CD4-positive, alpha-beta T cell (primary cell): ENCODE measurements around the gene ZNF438. TPM values are rescaled to one million over a fixed set of nuclear protein-coding genes. Genes with fewer than 3 reads are reported as not detected.

Source experiments
- ATAC-seq: fragments of 200-7000 bp; cut with Tn5 transposase; one replicate; pipeline ENCODE4 v1.10.0; 2022; ENCODE audit warnings: mild to moderate bottlenecking; ENCODE audit not compliant: poor library complexity
- CTCF ChIA-PET: fragments of 350-600 bp; sonication (Branson Sonifier 250); formaldehyde crosslinking; loops from one replicate; lab custom pipeline; 2021; ENCODE audit warnings: antibody characterized with exemption, inconsistent platforms; lab: Charles Lee
- POLR2A ChIA-PET: fragments of 350-600 bp; sonication (Branson Sonifier 250); formaldehyde crosslinking; loops from one replicate; lab custom pipeline; 2021; ENCODE audit warnings: antibody characterized with exemption, inconsistent platforms; lab: Charles Lee
- DNase-seq, 14 experiments: peaks; one replicate each; pipeline ENCODE4 v3.0.0-alpha.2; 2013 to 2020; ENCODE audit warnings: mixed read lengths in 2 of 14
- H3K27ac ChIP-seq, 2 donors: one replicate each; pipeline versions ENCODE4 v1.5.1 to v1.7.0; 2013; ENCODE audit warnings: low read length in 2 of 2, low read depth in 1 of 2, mild to moderate bottlenecking in 1 of 2
- H3K27me3 ChIP-seq, 2 experiments: 1 replicate in 1 of 2; 2 replicates in 1 of 2; pipeline versions ENCODE4 v1.6.1 to v1.7.0; 2013; ENCODE audit warnings: low read length in 2 of 2, control low read depth in 1 of 2, mild to moderate bottlenecking in 1 of 2, moderate library complexity in 1 of 2; ENCODE audit not compliant: insufficient read depth in 2 of 2, control insufficient read depth in 1 of 2
- H3K36me3 ChIP-seq: one replicate; pipeline ENCODE4 v1.6.1; 2013; ENCODE audit warnings: low read length, control low read depth; ENCODE audit not compliant: insufficient read depth
- H3K4me1 ChIP-seq: one replicate; pipeline ENCODE4 v1.6.1; 2013; ENCODE audit warnings: low read length, control low read depth; ENCODE audit not compliant: insufficient read depth
- H3K4me3 ChIP-seq: one replicate; pipeline ENCODE4 v1.5.1; 2013; ENCODE audit warnings: mild to moderate bottlenecking, low read length, moderate library complexity
- H3K9me3 ChIP-seq, 2 experiments: 1 replicate in 1 of 2; 2 replicates in 1 of 2; pipeline versions ENCODE4 v1.6.1 to v1.7.0; 2013; ENCODE audit warnings: low read length in 2 of 2, mild to moderate bottlenecking in 2 of 2, control low read depth in 1 of 2, moderate library complexity in 1 of 2; ENCODE audit not compliant: control insufficient read depth in 1 of 2, insufficient read depth in 1 of 2
- H3K27ac Mint-ChIP-seq: one replicate; pipeline ENCODE4 v1.8.0; 2020; ENCODE audit warnings: mixed read lengths
- H3K27me3 Mint-ChIP-seq: one replicate; pipeline ENCODE4 v1.8.0; 2021; ENCODE audit warnings: mixed read lengths
- H3K36me3 Mint-ChIP-seq: one replicate; pipeline ENCODE4 v1.8.0; 2021; ENCODE audit warnings: low read depth, mixed read lengths
- H3K4me1 Mint-ChIP-seq: one replicate; pipeline ENCODE4 v1.8.0; 2021; ENCODE audit warnings: low read depth, mixed read lengths
- H3K4me3 Mint-ChIP-seq: one replicate; pipeline ENCODE4 v1.8.0; 2020; ENCODE audit warnings: mild to moderate bottlenecking, mixed read lengths
- H3K9me3 Mint-ChIP-seq: one replicate; pipeline ENCODE4 v1.8.0; 2020; ENCODE audit warnings: mixed read lengths
- intact Hi-C, 2 experiments: fragments of 100-400 bp; cut with DNase I in 1 of 2; cut with micrococcal nuclease in 1 of 2; formaldehyde crosslinking; loops; one replicate each; pipeline versions ENCODE4 v1.15.1 to v1.9.0; 2023 to 2025; cut with DNase I, micrococcal nuclease
- total RNA-seq, 174 experiments: library from RNA in 2 of 174; stranded (reverse) in 2 of 174; gene quantifications; one replicate each; pipeline ENCODE4 v1.2.3 and lab custom pipeline; 2021 to 2026
- TF ChIP-seq, protein P1 (sequence below): fragments of 200-600 bp; IDR thresholded peaks from one replicate; pipeline ENCODE4 v1.8.0; 2022; ENCODE audit warnings: antibody characterized with exemption, mild to moderate bottlenecking

The ZNF438 gene
- total RNA-seq, 2 experiments from 2014 or later: 1.9 to 2.0 TPM

GRCh38 chr10:30894221-30894620 is 137.4 kb downstream of the ZNF438 start:
- Histone ChIP-seq H3K36me3 (no peaks in the 10 kb centered on the region), H3K27ac (no peak overlapping the region), H3K9me3 (no peaks in the 10 kb centered on the region), H3K27me3 (no peaks in the 10 kb centered on the region), H3K4me1 (no peaks in the 10 kb centered on the region), H3K4me3 (no peak overlapping the region)
- no peak overlapping the region for H3K27ac Mint-ChIP-seq
- no peaks in the 10 kb centered on the region for H3K27me3 Mint-ChIP-seq
- POLR2A ChIA-PET: no interaction called here
- intact Hi-C loops: no loop called here
- TF ChIP-seq, protein P1, sequence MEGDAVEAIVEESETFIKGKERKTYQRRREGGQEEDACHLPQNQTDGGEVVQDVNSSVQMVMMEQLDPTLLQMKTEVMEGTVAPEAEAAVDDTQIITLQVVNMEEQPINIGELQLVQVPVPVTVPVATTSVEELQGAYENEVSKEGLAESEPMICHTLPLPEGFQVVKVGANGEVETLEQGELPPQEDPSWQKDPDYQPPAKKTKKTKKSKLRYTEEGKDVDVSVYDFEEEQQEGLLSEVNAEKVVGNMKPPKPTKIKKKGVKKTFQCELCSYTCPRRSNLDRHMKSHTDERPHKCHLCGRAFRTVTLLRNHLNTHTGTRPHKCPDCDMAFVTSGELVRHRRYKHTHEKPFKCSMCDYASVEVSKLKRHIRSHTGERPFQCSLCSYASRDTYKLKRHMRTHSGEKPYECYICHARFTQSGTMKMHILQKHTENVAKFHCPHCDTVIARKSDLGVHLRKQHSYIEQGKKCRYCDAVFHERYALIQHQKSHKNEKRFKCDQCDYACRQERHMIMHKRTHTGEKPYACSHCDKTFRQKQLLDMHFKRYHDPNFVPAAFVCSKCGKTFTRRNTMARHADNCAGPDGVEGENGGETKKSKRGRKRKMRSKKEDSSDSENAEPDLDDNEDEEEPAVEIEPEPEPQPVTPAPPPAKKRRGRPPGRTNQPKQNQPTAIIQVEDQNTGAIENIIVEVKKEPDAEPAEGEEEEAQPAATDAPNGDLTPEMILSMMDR: no peak
- H3K4me3 Mint-ChIP-seq: no peak overlapping the region
- CTCF ChIA-PET: no interaction called here
- H3K9me3 Mint-ChIP-seq: peaks cover 2% of the 10 kb centered on the region
- ATAC-seq (no peak), DNase-seq (no peak)
- no peaks in the 10 kb centered on the region for H3K4me1 Mint-ChIP-seq
- no peaks in the 10 kb centered on the region for H3K36me3 Mint-ChIP-seq

GRCh38 chr10:30893208-30893607 is 138.5 kb downstream of the ZNF438 start:
- Histone ChIP-seq H3K27me3 (no peaks in the 10 kb centered on the region), H3K9me3 (no peaks in the 10 kb centered on the region), H3K36me3 (no peaks in the 10 kb centered on the region), H3K4me3 (no peak overlapping the region), H3K27ac (no peak overlapping the region), H3K4me1 (no peaks in the 10 kb centered on the region)
- TF ChIP-seq, protein P1: no peak
- DNase-seq: no peak
- intact Hi-C loops: no loop called here
- ATAC-seq: no peak
- POLR2A ChIA-PET: no interaction called here
- H3K9me3 Mint-ChIP-seq: no peaks in the 10 kb centered on the region
- no peaks in the 10 kb centered on the region for H3K4me1 Mint-ChIP-seq
- CTCF ChIA-PET: no interaction called here
- no peak overlapping the region for H3K4me3 Mint-ChIP-seq
- H3K27ac Mint-ChIP-seq: no peak overlapping the region
- H3K36me3 Mint-ChIP-seq: no peaks in the 10 kb centered on the region
- H3K27me3 Mint-ChIP-seq: no peaks in the 10 kb centered on the region

GRCh38 chr10:30887839-30888238 is 143.8 kb downstream of the ZNF438 start:
- ChIA-PET POLR2A (no interaction called here), CTCF (no interaction called here)

More at GRCh38 chr10:30887839-30888238, 143.8 kb downstream of the ZNF438 start:
- H3K27ac ChIP-seq: no peak overlapping the region
- ATAC-seq (no peak), DNase-seq (no peak)
- Mint-ChIP-seq H3K4me3 (no peak overlapping the region), H3K4me1 (no peaks in the 10 kb centered on the region), H3K27me3 (no peaks in the 10 kb centered on the region), H3K27ac (no peak overlapping the region), H3K9me3 (peaks cover 3% of the 10 kb centered on the region), H3K36me3 (no peaks in the 10 kb centered on the region)
- no peaks in the 10 kb centered on the region for H3K36me3 ChIP-seq
- no peak overlapping the region for H3K4me3 ChIP-seq
- peaks cover 0 to 5% of the 10 kb centered on the region in 2 experiments for H3K9me3 ChIP-seq
- TF ChIP-seq, protein P1: no peak
- intact Hi-C loops: no loop called here
- H3K4me1 ChIP-seq: no peaks in the 10 kb centered on the region
- no peaks in the 10 kb centered on the region for H3K27me3 ChIP-seq
